GM18870 (cell line): ENCODE results near the gene THAP9.

Source experiments
- ATAC-seq: cut with Tn5 transposase; IDR thresholded peaks from one replicate; pipeline ENCODE4 v1.9.1; 2021; ENCODE audit warnings: moderate library complexity; ENCODE audit not compliant: unreplicated experiment

Gene THAP9

GRCh38 chr4:82947498-82947897, 47.0 kb downstream of the THAP9 start:
- no peak for ATAC-seq

DNA sequence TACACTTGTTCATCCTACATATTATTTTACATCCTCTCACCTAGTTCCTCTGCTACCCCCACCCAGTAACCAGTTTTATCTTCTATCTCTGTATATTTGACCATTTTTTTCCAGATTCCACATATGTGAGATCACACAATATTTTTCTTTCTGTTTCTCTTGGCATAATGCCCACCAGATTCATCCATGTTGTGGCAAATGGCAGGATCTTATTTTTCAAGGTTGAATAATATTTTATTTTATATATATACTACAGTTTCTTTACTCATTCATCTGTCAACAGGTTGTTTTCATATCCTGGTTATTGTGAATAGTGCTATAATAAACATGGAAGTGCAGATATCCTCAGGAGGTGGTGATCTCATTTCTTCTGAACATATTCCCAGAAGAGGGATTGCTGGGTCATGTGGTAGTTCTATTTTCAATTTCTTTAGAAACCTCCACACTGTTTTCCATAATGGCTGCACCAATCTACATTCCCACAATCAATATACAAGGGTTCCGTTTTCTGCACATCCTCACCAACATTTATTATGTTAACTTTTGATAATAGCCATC, 48.2 kb downstream of the THAP9 start:
- ATAC-seq: no peak

- no peak for ATAC-seq
Measured at GRCh38 chr4:82951196-82951595, 50.7 kb downstream of the THAP9 start.

DNA sequence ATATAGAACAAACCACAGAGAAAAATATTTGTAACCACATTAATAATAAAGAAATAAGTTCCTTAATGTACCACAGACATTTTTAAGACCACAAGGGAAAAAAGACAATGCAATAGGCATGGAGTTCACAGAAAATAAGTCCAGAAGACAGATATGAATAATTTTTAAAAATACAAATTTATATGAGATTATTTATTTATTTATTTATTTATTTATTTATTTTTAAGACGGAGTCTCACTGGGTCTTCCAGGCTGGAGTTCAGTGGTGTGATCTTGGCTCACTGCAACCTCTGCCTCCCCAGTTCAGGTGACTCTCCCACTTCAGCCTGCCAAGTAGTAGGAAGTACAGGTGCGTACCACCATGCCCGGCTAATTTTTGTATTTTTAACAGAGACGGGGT, 53.7 kb downstream of the THAP9 start:
- ATAC-seq: no peak

DNA sequence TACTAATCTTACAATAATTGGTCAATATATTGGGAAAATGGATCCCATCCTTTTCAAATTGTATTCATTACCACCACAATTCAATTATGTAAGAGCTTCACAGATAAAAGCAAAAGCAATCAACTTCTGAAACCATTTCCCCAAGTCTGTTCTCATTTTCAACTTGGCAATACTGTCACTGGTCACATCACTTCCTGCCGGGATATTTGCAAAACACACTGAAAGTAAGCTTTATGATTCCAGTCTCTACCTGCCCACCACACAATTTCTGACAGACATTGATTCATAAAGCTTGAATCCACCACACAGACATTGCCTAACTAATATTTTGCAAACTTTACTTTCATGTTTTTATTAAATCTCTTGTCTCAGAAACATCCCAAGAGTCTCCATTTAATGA, 56.5 kb downstream of the THAP9 start:
- no peak for ATAC-seq

DNA sequence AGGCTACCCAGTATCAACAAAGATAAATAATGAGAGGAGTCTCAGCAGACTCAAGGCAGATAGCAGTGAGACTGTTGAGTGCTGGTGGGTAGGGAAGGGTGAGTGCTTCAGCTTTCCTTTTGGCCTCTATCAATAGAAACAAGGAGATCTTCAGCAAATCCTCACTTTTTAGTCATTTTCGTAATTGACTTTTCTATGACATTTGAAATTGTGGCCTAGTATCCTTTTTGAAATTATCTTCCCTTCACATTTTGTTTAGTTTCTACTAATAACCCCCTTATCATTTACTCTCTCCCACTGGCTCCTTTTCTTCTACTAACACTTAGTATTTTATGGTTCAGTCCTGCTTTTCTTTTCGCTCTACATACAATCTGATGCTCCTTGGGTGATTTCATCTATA, 65.2 kb downstream of the THAP9 start:
- ATAC-seq: no peak

GRCh38 chr4:82968972-82969371, 68.4 kb downstream of the THAP9 start:
- no peak for ATAC-seq

DNA sequence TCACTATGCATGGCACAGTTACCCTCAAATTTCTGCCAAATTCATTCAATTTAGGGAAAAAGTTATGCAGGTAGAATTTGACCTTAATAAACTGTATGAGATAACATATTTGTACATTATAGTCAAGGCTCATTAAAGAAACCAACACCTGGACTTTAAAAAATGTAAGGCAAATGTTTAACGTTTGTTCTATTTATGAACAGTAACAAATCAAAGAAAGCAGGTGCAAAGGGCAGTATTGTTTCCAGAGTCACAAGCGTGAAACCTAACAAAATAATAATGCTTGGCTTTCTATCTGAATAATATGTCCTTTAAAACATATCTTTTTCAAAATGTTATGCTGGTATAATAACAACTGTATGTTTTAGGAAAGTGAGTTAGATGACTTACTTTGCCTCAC, 68.9 kb downstream of the THAP9 start:
- no peak for ATAC-seq
